ENCODE measurements around the gene ZNF473. TPM values are rescaled to one million over a fixed set of nuclear protein-coding genes. Genes with fewer than 3 reads are reported as not detected.

The ZNF473 gene
- total RNA-seq, 2 donors from 2014 or later = 5.9 to 7.6 TPM

DNA sequence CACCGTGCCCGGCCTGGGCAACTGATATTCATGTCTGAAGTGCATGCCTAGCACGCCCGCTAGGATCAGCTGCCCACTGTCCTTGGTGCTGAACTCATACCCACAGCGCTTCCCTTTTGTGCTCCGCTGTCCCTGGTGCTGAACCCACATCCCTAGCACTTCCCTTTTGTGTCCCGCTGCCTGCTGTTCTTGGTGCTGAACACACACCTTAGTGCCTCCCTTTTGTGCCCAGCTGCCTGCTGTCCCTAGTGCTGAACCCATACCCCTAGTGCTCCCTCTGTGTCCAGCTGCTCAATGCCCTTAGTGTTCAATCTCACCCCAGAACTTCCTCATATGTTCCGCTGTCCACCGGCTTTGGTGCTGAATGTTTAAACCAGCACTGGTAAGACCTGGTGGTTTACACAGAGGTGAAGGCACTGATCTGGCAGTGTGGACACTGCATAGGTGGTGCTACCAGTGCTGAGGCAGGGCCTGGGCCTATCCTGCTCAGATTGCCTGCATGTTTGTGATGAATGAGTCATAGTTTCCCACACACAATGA is 38.6 kb upstream of the ZNF473 start:
- DNase-seq = peak; percentile 92
- TF ChIP-seq, protein P1, sequence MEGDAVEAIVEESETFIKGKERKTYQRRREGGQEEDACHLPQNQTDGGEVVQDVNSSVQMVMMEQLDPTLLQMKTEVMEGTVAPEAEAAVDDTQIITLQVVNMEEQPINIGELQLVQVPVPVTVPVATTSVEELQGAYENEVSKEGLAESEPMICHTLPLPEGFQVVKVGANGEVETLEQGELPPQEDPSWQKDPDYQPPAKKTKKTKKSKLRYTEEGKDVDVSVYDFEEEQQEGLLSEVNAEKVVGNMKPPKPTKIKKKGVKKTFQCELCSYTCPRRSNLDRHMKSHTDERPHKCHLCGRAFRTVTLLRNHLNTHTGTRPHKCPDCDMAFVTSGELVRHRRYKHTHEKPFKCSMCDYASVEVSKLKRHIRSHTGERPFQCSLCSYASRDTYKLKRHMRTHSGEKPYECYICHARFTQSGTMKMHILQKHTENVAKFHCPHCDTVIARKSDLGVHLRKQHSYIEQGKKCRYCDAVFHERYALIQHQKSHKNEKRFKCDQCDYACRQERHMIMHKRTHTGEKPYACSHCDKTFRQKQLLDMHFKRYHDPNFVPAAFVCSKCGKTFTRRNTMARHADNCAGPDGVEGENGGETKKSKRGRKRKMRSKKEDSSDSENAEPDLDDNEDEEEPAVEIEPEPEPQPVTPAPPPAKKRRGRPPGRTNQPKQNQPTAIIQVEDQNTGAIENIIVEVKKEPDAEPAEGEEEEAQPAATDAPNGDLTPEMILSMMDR (IDR thresholded peaks at IDR 0.05) = no peak
- Histone ChIP-seq H3K27me3 (no peaks in the 10 kb centered on the region), H3K36me3 (no peaks in the 10 kb centered on the region), H3K9ac (ENCODE audit: low read depth in 2 of 2, low read length in 2 of 2) (no peak overlapping the region), H3K4me3 (no peak overlapping the region), H3K9me3 (no peaks in the 10 kb centered on the region), H3K4me1 (no peaks in the 10 kb centered on the region), H3K27ac (no peak overlapping the region)
- intact Hi-C loops (cut with DNase I) = no loop called here

DNA sequence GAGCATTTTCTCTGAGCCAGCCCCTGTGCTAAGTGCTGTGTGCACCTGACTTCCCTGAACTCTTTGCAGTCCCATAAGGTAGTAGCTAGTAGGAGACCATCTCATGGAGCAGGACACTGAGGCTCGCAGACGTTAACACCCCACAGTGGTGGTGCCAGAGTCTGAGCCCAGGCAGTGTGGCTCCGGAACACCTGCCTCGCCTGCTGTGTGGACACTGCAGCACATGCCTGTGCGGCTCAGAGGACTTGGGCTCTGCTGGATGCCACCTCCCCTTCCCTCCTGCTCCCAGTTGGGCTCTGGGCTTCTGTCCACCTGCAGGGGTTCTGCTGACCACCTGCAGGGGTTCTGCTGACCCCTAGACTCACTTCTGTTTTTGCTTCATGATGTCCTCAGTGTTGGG is 37.8 kb upstream of the ZNF473 start:
- Histone ChIP-seq H3K36me3 (no peaks in the 10 kb centered on the region), H3K9ac (ENCODE audit: low read depth in 2 of 2, low read length in 2 of 2) (no peak overlapping the region)

DNA sequence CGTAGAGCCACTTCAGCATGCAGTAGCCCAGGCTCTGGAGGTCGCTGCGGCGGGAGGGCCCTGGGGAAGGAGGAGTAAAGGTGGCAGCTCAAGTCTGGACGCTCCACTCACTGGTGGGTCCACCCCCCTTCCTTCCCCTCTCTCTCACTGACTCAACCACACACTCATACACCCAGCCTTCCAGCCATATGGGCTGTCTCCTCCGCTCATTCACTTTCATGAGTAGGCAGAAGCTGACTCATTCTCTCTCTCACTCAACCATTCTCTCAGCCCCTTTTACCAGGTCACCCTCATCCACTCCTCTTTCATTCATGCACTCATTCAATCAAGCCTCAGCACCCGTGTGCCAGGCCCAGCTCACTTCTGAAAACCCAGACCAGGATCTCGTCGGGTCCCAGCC is 37.4 kb upstream of the ZNF473 start:
- H3K27ac ChIP-seq = no peak overlapping the region
- no peak for DNase-seq
- H3K36me3 ChIP-seq = no peaks in the 10 kb centered on the region
- H3K4me3 ChIP-seq = no peak overlapping the region
- no peaks in the 10 kb centered on the region for H3K4me1 ChIP-seq
- H3K9me3 ChIP-seq = no peaks in the 10 kb centered on the region
- no peaks in the 10 kb centered on the region for H3K27me3 ChIP-seq
- TF ChIP-seq, protein P1 (IDR thresholded peaks at IDR 0.05) = no peak
- intact Hi-C loops (cut with DNase I) = no loop called here
- no peak overlapping the region for H3K9ac ChIP-seq (ENCODE audit: low read depth in 2 of 2, low read length in 2 of 2)

More for the DNA sequence above, 37.8 kb upstream of the ZNF473 start:
- TF ChIP-seq, protein P1 (IDR thresholded peaks at IDR 0.05) = no peak
- intact Hi-C loops (cut with DNase I) = no loop called here
- DNase-seq = no peak
- Histone ChIP-seq H3K4me1 (no peaks in the 10 kb centered on the region), H3K27me3 (no peaks in the 10 kb centered on the region), H3K4me3 (no peak overlapping the region), H3K27ac (no peak overlapping the region), H3K9me3 (no peaks in the 10 kb centered on the region)

DNA sequence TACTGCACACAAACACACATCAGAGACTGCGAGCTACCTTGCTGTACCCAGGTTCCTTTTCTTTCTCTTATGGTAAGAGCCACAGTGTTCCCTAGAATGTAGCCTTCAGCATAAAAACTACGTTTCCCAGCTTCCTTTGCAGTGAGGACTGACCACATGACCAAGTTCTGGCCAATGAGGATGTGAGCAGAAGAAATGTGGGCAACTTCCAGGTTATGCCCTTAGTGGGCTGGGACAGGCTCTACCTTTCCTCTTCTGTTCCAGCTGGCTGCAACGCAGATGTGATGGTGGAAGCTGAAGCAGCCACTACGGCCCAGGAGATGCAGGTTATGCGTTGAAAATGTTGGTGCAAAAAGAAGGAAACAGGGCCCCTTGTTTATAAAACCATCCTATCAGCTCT is 28.1 kb upstream of the ZNF473 start:
- H3K4me1 ChIP-seq = no peaks in the 10 kb centered on the region
- peaks cover 16% of the 10 kb centered on the region for H3K36me3 ChIP-seq
- no peak overlapping the region for H3K9ac ChIP-seq (ENCODE audit: low read depth in 2 of 2, low read length in 2 of 2)
- no peaks in the 10 kb centered on the region for H3K27me3 ChIP-seq
- no peak overlapping the region for H3K4me3 ChIP-seq
- intact Hi-C loops (cut with DNase I) = no loop called here
- DNase-seq = no peak
- no peaks in the 10 kb centered on the region for H3K9me3 ChIP-seq
- TF ChIP-seq, protein P1 (IDR thresholded peaks at IDR 0.05) = no peak
- H3K27ac ChIP-seq = no peak overlapping the region

DNA sequence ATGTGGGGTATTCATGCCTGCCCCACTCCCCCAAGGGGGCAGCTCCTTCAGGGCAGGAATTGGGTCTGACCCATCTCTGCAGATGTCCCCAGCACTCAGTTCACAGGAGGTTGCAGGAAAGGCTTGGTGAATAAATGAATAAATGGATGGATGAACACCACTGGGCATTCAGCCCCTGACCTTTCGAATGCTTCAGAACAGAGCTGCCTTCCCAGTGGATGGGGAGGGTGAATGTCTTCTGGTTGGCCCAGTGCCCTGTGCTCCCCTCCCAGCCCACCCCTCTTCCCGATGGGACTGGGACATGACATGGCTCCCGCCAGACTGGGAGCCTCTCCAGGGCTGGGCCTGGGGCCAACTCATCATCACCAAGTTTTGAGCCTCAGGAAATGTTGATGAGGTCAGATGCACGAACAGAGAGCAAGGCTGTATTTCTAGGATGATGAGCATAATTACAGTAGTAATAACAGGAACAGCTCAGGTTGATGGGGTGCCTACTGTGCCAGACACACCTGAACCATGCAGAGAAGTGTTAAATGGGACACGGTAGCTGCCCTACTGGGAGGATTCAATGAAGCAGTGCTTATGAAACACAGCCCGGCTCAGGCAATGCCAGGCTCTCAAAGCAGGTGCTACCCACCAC is 26.3 kb upstream of the ZNF473 start:
- H3K4me3 ChIP-seq = no peak overlapping the region
- H3K27me3 ChIP-seq = no peaks in the 10 kb centered on the region
- no peak for DNase-seq
- no peaks in the 10 kb centered on the region for H3K4me1 ChIP-seq
- intact Hi-C loops (cut with DNase I) = no loop called here
- H3K9me3 ChIP-seq = no peaks in the 10 kb centered on the region
- TF ChIP-seq, protein P1 (IDR thresholded peaks at IDR 0.05) = no peak
- H3K36me3 ChIP-seq = peaks cover 14% of the 10 kb centered on the region
- no peak overlapping the region for H3K9ac ChIP-seq (ENCODE audit: low read depth in 2 of 2, low read length in 2 of 2)
- no peak overlapping the region for H3K27ac ChIP-seq
